Endothelial cell of umbilical vein (primary cell): ENCODE data around the gene SERPINB10. TPM values are rescaled to one million over a fixed set of nuclear protein-coding genes. Genes with fewer than 3 reads are reported as not detected.

Experiments
- BruUV-seq: library from RNA; stranded (reverse); fragments of 400-500 nt; replicated peaks from 2 replicates; lab custom pipeline; 2021; lab: Mats Ljungman, UMichigan
- CTCF ChIA-PET: fragments of 300-600, 350-600 bp; sonication (Branson Sonifier 250); formaldehyde crosslinking; loops from one replicate; lab custom pipeline; 2021; ENCODE audit warnings: antibody characterized with exemption, inconsistent platforms; lab: Charles Lee
- POLR2A ChIA-PET: fragments of 300-600, 350-600 bp; sonication (Branson Sonifier 250); formaldehyde crosslinking; loops from one replicate; lab custom pipeline; 2021; ENCODE audit warnings: antibody characterized with exemption, inconsistent platforms; lab: Charles Lee
- DNase-seq: peaks from one replicate; pipeline ENCODE4 v3.0.0-alpha.2; 2011; ENCODE audit warnings: low read depth, low spot score
- FAIRE-seq: peaks from 2 replicates; lab custom pipeline; 2011; peaks lifted over from hg19 to GRCh38; lab: Jason Lieb, UNC
- H2AFZ ChIP-seq: 2 replicates; pipeline ENCODE4 v1.6.0; 2012; ENCODE audit warnings: low read depth, low read length, control low read depth, inconsistent platforms
- H3K27ac ChIP-seq: 2 replicates; pipeline ENCODE4 v1.5.1; 2011; ENCODE audit warnings: low read depth, mild to moderate bottlenecking, control low read depth, low read length, moderate library complexity; ENCODE audit not compliant: insufficient read depth
- H3K27me3 ChIP-seq, 2 experiments: 2 replicates each; pipeline versions ENCODE4 v1.6.0 to v1.6.1; 2011; ENCODE audit warnings: low read length in 2 of 2, mixed read lengths in 1 of 2; ENCODE audit not compliant: control insufficient read depth in 2 of 2, insufficient read depth in 2 of 2
- H3K36me3 ChIP-seq, 2 experiments: 2 replicates in 1 of 2; 3 replicates in 1 of 2; pipeline ENCODE4 v1.5.1; 2011; ENCODE audit warnings: low read length in 2 of 2, mild to moderate bottlenecking in 1 of 2, moderate library complexity in 1 of 2; ENCODE audit not compliant: control insufficient read depth in 2 of 2, insufficient read depth in 2 of 2; ENCODE audit errors: extremely low read depth in 1 of 2
- H3K4me1 ChIP-seq: 3 replicates; pipeline ENCODE4 v1.5.1; 2011; ENCODE audit warnings: mild to moderate bottlenecking, low read length; ENCODE audit not compliant: control insufficient read depth, insufficient read depth; ENCODE audit errors: extremely low read depth
- H3K4me2 ChIP-seq: 2 replicates; pipeline ENCODE4 v1.6.1; 2011; ENCODE audit warnings: low read length, control low read depth, mixed read lengths; ENCODE audit not compliant: insufficient read depth
- H3K4me3 ChIP-seq, 3 experiments: fragments of 200-600 bp in 1 of 3; sonication (generic), shearing (Covaris generic) in 1 of 3; replicated peaks in 1 of 3; 2 replicates each; pipeline ENCODE4 v1.5.1; 2011 to 2016; ENCODE audit warnings: control low read depth in 3 of 3, low read length in 3 of 3, mild to moderate bottlenecking in 2 of 3, inconsistent platforms in 1 of 3, low read depth in 1 of 3, moderate library complexity in 1 of 3; ENCODE audit not compliant: insufficient read depth in 1 of 3
- H3K79me2 ChIP-seq: 2 replicates; pipeline ENCODE4 v1.6.0; 2012; ENCODE audit warnings: low read length, inconsistent platforms; ENCODE audit not compliant: control insufficient read depth, insufficient read depth
- H3K9ac ChIP-seq: replicated peaks from 2 replicates; pipeline ENCODE3; 2011; ENCODE audit warnings: low read length, control low read depth; ENCODE audit not compliant: insufficient read depth; ENCODE audit errors: extremely low read depth
- H3K9me1 ChIP-seq: replicated peaks from 3 replicates; pipeline ENCODE4 v1.6.0; 2011; ENCODE audit warnings: mild to moderate bottlenecking, low read length; ENCODE audit not compliant: control insufficient read depth, insufficient read depth; ENCODE audit errors: extremely low read depth
- H3K9me3 ChIP-seq: replicated peaks from 2 replicates; pipeline ENCODE4 v1.5.1; 2012; ENCODE audit warnings: low read length, inconsistent platforms; ENCODE audit not compliant: control insufficient read depth, insufficient read depth
- H4K20me1 ChIP-seq: replicated peaks from 2 replicates; pipeline ENCODE3; 2011; ENCODE audit warnings: mild to moderate bottlenecking, low read length; ENCODE audit not compliant: control insufficient read depth, insufficient read depth; ENCODE audit errors: extremely low read depth
- CTCF ChIP-seq, 2 donors: IDR thresholded peaks; 1 replicate in 1 of 2; 2 replicates in 1 of 2; pipeline ENCODE4 v1.5.1; 2011; ENCODE audit warnings: low read length in 2 of 2, mild to moderate bottlenecking in 2 of 2, moderate library complexity in 2 of 2, control low read depth in 1 of 2, inconsistent platforms in 1 of 2, low read depth in 1 of 2; ENCODE audit not compliant: insufficient read depth in 1 of 2; ENCODE audit errors: extremely low read depth in 1 of 2
- EZH2 ChIP-seq: IDR thresholded peaks from 2 replicates; pipeline ENCODE4 v1.6.1; 2012; ENCODE audit warnings: borderline replicate concordance, low read depth, mild to moderate bottlenecking, moderate library complexity, low read length, inconsistent platforms; ENCODE audit not compliant: severe bottlenecking
- FOS ChIP-seq: IDR thresholded peaks from 2 replicates; pipeline ENCODE4 v1.6.1; 2011; ENCODE audit warnings: mild to moderate bottlenecking, low read length, moderate library complexity, borderline replicate concordance; ENCODE audit not compliant: insufficient read depth
- GATA2 ChIP-seq: IDR thresholded peaks from 2 replicates; pipeline ENCODE4 v1.7.0; 2011; ENCODE audit warnings: low read depth, mild to moderate bottlenecking, moderate library complexity, mixed read lengths, low read length; ENCODE audit not compliant: insufficient read length, insufficient read depth
- JUN ChIP-seq: IDR thresholded peaks from 2 replicates; pipeline ENCODE4 v1.6.1; 2011; ENCODE audit warnings: borderline replicate concordance, low read depth; ENCODE audit not compliant: insufficient read length, insufficient read depth
- MAX ChIP-seq: IDR thresholded peaks from 2 replicates; pipeline ENCODE4 v1.6.1; 2011; ENCODE audit not compliant: insufficient read depth, insufficient read length
- MYC ChIP-seq: IDR thresholded peaks from one replicate; pipeline ENCODE4 v1.6.1; 2011; ENCODE audit warnings: mild to moderate bottlenecking, low read depth, low read length
- POLR2AphosphoS5 ChIP-seq: IDR thresholded peaks from 2 replicates; pipeline ENCODE4 v1.6.1; 2012; ENCODE audit warnings: low read depth, mild to moderate bottlenecking, control low read depth, low read length, moderate library complexity; ENCODE audit not compliant: insufficient read depth
- dilution Hi-C: fragments of 300-500 bp; cut with MboI; formaldehyde crosslinking; loops from one replicate; pipeline ENCODE4 v1.15.0; 2019; ENCODE audit warnings: low sequenced_read_pairs; ENCODE audit not compliant: extremely low pct_ligation_motif_present
- intact Hi-C: fragments of 100-400 bp; cut with micrococcal nuclease; formaldehyde crosslinking; loops from one replicate; pipeline ENCODE4 v1.10.0; 2022
- polyA plus RNA-seq, 4 experiments: library from polyadenylated mRNA; depleted of rRNA in 3 of 4; stranded (reverse) in 3 of 4; unstranded in 1 of 4; fragments of >200 nt; gene quantifications; 2 replicates each; pipeline versions ENCODE4 v1.2.1 to v1.2.3, GENCODE V29; 2011 to 2012; ENCODE audit warnings: missing spikeins in 1 of 4
- total RNA-seq: library from RNA; stranded (reverse); gene quantifications from 2 replicates; pipeline ENCODE4 v1.2.3, GENCODE V29; 2021

The SERPINB10 gene
- total and polyA plus RNA-seq, 2 donors (not counting 3 experiments of a cell fraction or from before 2014, with no cell fraction given), result not detected

- FAIRE-seq, result no peak
- CTCF ChIA-PET, result no interaction called here
Observed at GRCh38 chr18:63956755-63957154, 49.0 kb downstream of the SERPINB10 start.

More at GRCh38 chr18:63956755-63957154, 49.0 kb downstream of the SERPINB10 start:
- TF ChIP-seq MYC, result no peak
- no peak for TF ChIP-seq CTCF (IDR thresholded peaks at IDR 0.05; ENCODE audit: extremely low read depth in 1 of 2, insufficient read depth in 1 of 2, low read depth in 1 of 2, low read length in 2 of 2)
- TF ChIP-seq JUN, result no peak
- no peak for TF ChIP-seq MAX
- TF ChIP-seq EZH2, result no peak
- TF ChIP-seq FOS, result no peak
- no peak for TF ChIP-seq POLR2AphosphoS5
- TF ChIP-seq GATA2, result no peak
- H3K9me1 ChIP-seq, result no peaks in the 10 kb centered on the region
- no peaks in the 10 kb centered on the region for H3K36me3 ChIP-seq
- H2AFZ ChIP-seq, result no peak overlapping the region
- POLR2A ChIA-PET, result no interaction called here
- dilution Hi-C loops (no loop called here), intact Hi-C loops (no loop called here)
- H3K4me1 ChIP-seq, result no peaks in the 10 kb centered on the region
- H3K4me3 ChIP-seq, result no peak overlapping the region
- no peak overlapping the region for H3K9ac ChIP-seq
- BruUV-seq, result no TSS peak
- H3K9me3 ChIP-seq, result no peaks in the 10 kb centered on the region
- H3K27me3 ChIP-seq, result peaks cover 17 to 51% of the 10 kb centered on the region in 2 experiments
- H3K4me2 ChIP-seq, result no peak overlapping the region
- no peaks in the 10 kb centered on the region for H4K20me1 ChIP-seq
- DNase-seq, result no peak
- H3K27ac ChIP-seq, result no peak overlapping the region
- H3K79me2 ChIP-seq, result no peaks in the 10 kb centered on the region
